Measurements from ENCODE around the gene OR4K15. TPM values are rescaled to one million over a fixed set of nuclear protein-coding genes. Genes with fewer than 3 reads are reported as not detected.

OR4K15 gene
- polyA plus RNA-seq, 1 experiment = not detected

DNA sequence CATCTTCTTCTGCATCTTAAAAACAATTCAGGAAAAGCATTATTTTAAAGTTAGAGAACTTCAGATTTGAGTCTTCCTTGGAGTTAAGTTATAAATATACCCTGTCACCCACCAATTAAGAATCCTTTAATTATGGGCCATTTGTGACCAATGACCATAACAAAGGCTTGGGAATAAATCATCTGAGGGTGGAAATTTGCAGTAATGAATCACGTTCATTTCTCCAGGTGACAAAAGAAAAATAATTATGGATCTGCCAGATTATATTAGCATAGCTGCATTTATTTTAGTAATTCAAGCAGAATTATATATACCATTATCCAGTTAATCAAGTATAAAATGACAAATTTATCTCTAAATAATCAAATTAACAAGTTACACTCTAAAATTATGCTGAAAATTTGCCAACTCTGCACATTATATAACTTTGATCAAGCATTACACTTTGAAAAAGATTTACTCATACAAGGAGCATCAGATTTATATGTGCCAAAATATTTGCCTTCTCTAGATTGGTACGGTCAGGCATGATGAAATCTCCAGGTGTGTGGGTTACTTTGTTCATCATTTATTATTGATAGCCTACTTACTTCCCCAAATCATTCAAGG, 44.0 kb downstream of the OR4K15 start, which contains the start of gene OR4K14:
Gene OR4K14, minus strand, starts transcription at position 51 of the 609 bp plus-strand sequence. CDS start 4,114 bp downstream, outside the sequence.
- ChIA-PET CTCF (no interaction called here), POLR2A (no interaction called here)
- TF ChIP-seq, protein P1, sequence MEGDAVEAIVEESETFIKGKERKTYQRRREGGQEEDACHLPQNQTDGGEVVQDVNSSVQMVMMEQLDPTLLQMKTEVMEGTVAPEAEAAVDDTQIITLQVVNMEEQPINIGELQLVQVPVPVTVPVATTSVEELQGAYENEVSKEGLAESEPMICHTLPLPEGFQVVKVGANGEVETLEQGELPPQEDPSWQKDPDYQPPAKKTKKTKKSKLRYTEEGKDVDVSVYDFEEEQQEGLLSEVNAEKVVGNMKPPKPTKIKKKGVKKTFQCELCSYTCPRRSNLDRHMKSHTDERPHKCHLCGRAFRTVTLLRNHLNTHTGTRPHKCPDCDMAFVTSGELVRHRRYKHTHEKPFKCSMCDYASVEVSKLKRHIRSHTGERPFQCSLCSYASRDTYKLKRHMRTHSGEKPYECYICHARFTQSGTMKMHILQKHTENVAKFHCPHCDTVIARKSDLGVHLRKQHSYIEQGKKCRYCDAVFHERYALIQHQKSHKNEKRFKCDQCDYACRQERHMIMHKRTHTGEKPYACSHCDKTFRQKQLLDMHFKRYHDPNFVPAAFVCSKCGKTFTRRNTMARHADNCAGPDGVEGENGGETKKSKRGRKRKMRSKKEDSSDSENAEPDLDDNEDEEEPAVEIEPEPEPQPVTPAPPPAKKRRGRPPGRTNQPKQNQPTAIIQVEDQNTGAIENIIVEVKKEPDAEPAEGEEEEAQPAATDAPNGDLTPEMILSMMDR (IDR thresholded peaks at IDR 0.05; ENCODE audit: low read depth, low read length) = no peak
- H3K4me3 ChIP-seq (ENCODE audit: low read depth, low read length) = no peak within 1 kb of the TSS
- H3K27me3 ChIP-seq (ENCODE audit: control insufficient read depth, insufficient read depth, low read length) = no peaks in the 10 kb centered on the region
- no peak within 1 kb of the TSS for H3K27ac ChIP-seq (ENCODE audit: low read depth, low read length)
- H3K9me3 ChIP-seq (ENCODE audit: control insufficient read depth, insufficient read depth, low read length) = peaks cover 8% of the 10 kb centered on the region; the same call in 1 of the 2 replicates
- no peak for DNase-seq (ENCODE audit: low read depth, low spot score)

Other genes starting within 250 kb of the OR4K15 start
- gene OR4Q3, start 232.0 kb upstream of the OR4K15 start, polyA plus RNA-seq (2011; rRNA removed) = not detected in 2 replicates
- gene OR4M1, start 202.1 kb upstream of the OR4K15 start, polyA plus RNA-seq (2011; rRNA removed) = not detected in 2 replicates
- not detected in 2 replicates for gene OR4N2, start 171.8 kb upstream of the OR4K15 start, polyA plus RNA-seq (2011; rRNA removed)
- gene OR4K2, start 100.4 kb upstream of the OR4K15 start, polyA plus RNA-seq (2011; rRNA removed) = not detected in 2 replicates
- gene OR4K5, start 55.0 kb upstream of the OR4K15 start, polyA plus RNA-seq (2011; rRNA removed) = not detected in 2 replicates
- gene OR4K1, start 44.7 kb upstream of the OR4K15 start, polyA plus RNA-seq (2011; rRNA removed) = not detected in 2 replicates
- gene OR4Q2, start 26.6 kb downstream of the OR4K15 start, polyA plus RNA-seq (2011; rRNA removed) = not detected in 2 replicates
- not detected in 2 replicates for gene OR4K14, start 43.7 kb downstream of the OR4K15 start, polyA plus RNA-seq (2011; rRNA removed)
- gene OR4K13, start 60.4 kb downstream of the OR4K15 start, polyA plus RNA-seq (2011; rRNA removed) = not detected in 2 replicates
- not detected in 2 replicates for gene OR4L1, start 84.5 kb downstream of the OR4K15 start, polyA plus RNA-seq (2011; rRNA removed)
- gene OR4K17, start 135.1 kb downstream of the OR4K15 start, polyA plus RNA-seq (2011; rRNA removed) = not detected in 2 replicates
- gene OR4N5, start 163.2 kb downstream of the OR4K15 start, polyA plus RNA-seq (2011; rRNA removed) = not detected in 2 replicates
- not detected in 2 replicates for gene OR11G2, start 215.3 kb downstream of the OR4K15 start, polyA plus RNA-seq (2011; rRNA removed)
- gene OR11H6, start 248.1 kb downstream of the OR4K15 start, polyA plus RNA-seq (2011; rRNA removed) = not detected in 2 replicates